Endodermal cell (in vitro differentiated cells): ENCODE measurements around the gene CUL9. TPM values are rescaled to one million over a fixed set of nuclear protein-coding genes. Genes with fewer than 3 reads are reported as not detected.

Source experiments
- DNase-seq: peaks from one replicate; pipeline ENCODE4 v3.0.0-alpha.2; 2017
- H3K27ac ChIP-seq: 2 replicates; pipeline ENCODE4 v1.5.1; 2013; ENCODE audit warnings: mild to moderate bottlenecking, low read depth, low read length, moderate library complexity
- H3K27me3 ChIP-seq: 2 replicates; pipeline ENCODE4 v1.6.1; 2013; ENCODE audit warnings: mild to moderate bottlenecking, low read length, moderate library complexity; ENCODE audit not compliant: insufficient read depth, control insufficient read depth, poor library complexity, severe bottlenecking
- H3K36me3 ChIP-seq: 2 replicates; pipeline ENCODE4 v1.7.0; 2013; ENCODE audit warnings: mild to moderate bottlenecking, low read length, moderate library complexity; ENCODE audit not compliant: control insufficient read depth, insufficient read depth
- H3K4me1 ChIP-seq: one replicate; pipeline ENCODE4 v1.7.0; 2013; ENCODE audit warnings: low read length; ENCODE audit not compliant: control insufficient read depth, insufficient read depth
- H3K4me3 ChIP-seq: 2 replicates; pipeline ENCODE4 v1.5.1; 2013; ENCODE audit warnings: mild to moderate bottlenecking, low read length, moderate library complexity
- H3K9ac ChIP-seq: 2 replicates; pipeline ENCODE4 v1.6.1; 2013; ENCODE audit warnings: mild to moderate bottlenecking, low read length, moderate library complexity; ENCODE audit not compliant: poor library complexity, severe bottlenecking; ENCODE audit errors: extremely low read depth
- H3K9me3 ChIP-seq: 2 replicates; pipeline ENCODE4 v1.6.1; 2013; ENCODE audit warnings: mild to moderate bottlenecking, low read length, moderate library complexity; ENCODE audit not compliant: control insufficient read depth
- H3K27ac Mint-ChIP-seq: 2 replicates; pipeline ENCODE4 v1.8.0; 2020; ENCODE audit warnings: mixed read lengths
- H3K27me3 Mint-ChIP-seq: 2 replicates; pipeline ENCODE4 v1.8.0; 2021; ENCODE audit warnings: mild to moderate bottlenecking, mixed read lengths; ENCODE audit not compliant: insufficient read depth
- H3K36me3 Mint-ChIP-seq: 2 replicates; pipeline ENCODE4 v1.8.0; 2020; ENCODE audit warnings: low read depth, mixed read lengths
- H3K4me1 Mint-ChIP-seq: 2 replicates; pipeline ENCODE4 v1.8.0; 2020; ENCODE audit warnings: mixed read lengths
- H3K4me3 Mint-ChIP-seq: 2 replicates; pipeline ENCODE4 v1.8.0; 2020; ENCODE audit warnings: mild to moderate bottlenecking, moderate library complexity, mixed read lengths
- H3K9me3 Mint-ChIP-seq: 2 replicates; pipeline ENCODE4 v1.8.0; 2020; ENCODE audit warnings: mild to moderate bottlenecking, mixed read lengths
- CTCF ChIP-seq: fragments of 200-600 bp; sonication (generic); conservative IDR thresholded peaks from 2 replicates; pipeline ENCODE4 v1.5.0; 2021; ENCODE audit warnings: antibody characterized with exemption, mild to moderate bottlenecking
- WGBS, 2 experiments: methylation state at CpG; one replicate each; pipeline versions ENCODE4 v1.1.5 to v1.1.7; 2013; ENCODE audit warnings: missing lambda C conversion rate in 2 of 2, mixed read lengths in 1 of 2; ENCODE audit not compliant: insufficient coverage in 1 of 2, insufficient read length in 1 of 2; 5-methylcytosine and 5-hydroxymethylcytosine counted together
- total RNA-seq, 2 donors: library from RNA; stranded (reverse); fragmentation: NEBNext Ultra II Directional in 1 of 2; extraction: Animal tissue kit (Norgen Biotek cat#: 25700) in 1 of 2; gene quantifications; 2 replicates in 1 of 2; 3 replicates in 1 of 2; pipeline ENCODE4 v1.2.1, GENCODE V29; 2021

Gene CUL9
- total RNA-seq, 2 donors from 2014 or later: 30.3 to 34.1 TPM

GRCh38 chr6:43144879-43145278 is 37.1 kb upstream of the CUL9 start:
- H3K27me3 Mint-ChIP-seq: no peaks in the 10 kb centered on the region
- 87 to 96% methylated on average over 4 to 6 of the region's 6 CpGs for WGBS, 2 experiments
- DNase-seq: no peak

GRCh38 chr6:43146261-43146660 is 35.7 kb upstream of the CUL9 start:
- H3K27me3 Mint-ChIP-seq: no peaks in the 10 kb centered on the region

More at GRCh38 chr6:43144879-43145278, 37.1 kb upstream of the CUL9 start:
- Histone ChIP-seq H3K9me3 (no peaks in the 10 kb centered on the region), H3K4me3 (no peak overlapping the region), H3K27ac (no peak overlapping the region), H3K4me1 (no peaks in the 10 kb centered on the region), H3K27me3 (no peaks in the 10 kb centered on the region), H3K9ac (no peak overlapping the region), H3K36me3 (peaks cover 58% of the 10 kb centered on the region)
- Mint-ChIP-seq H3K36me3 (peaks cover 33% of the 10 kb centered on the region), H3K4me3 (no peak overlapping the region), H3K9me3 (no peaks in the 10 kb centered on the region), H3K27ac (no peak overlapping the region), H3K4me1 (peaks cover 6% of the 10 kb centered on the region)
- TF ChIP-seq CTCF: no peak

GRCh38 chr6:43146709-43147688 is 35.0 kb upstream of the CUL9 start:
- H3K9ac ChIP-seq: no peak overlapping the region
- H3K36me3 ChIP-seq: peaks cover 54% of the 10 kb centered on the region
- no peaks in the 10 kb centered on the region for H3K4me1 ChIP-seq
- no peak for DNase-seq
- H3K4me1 Mint-ChIP-seq: peaks cover 6% of the 10 kb centered on the region
- peaks cover 40% of the 10 kb centered on the region for H3K36me3 Mint-ChIP-seq
- H3K27me3 Mint-ChIP-seq: no peaks in the 10 kb centered on the region
- no peaks in the 10 kb centered on the region for H3K27me3 ChIP-seq
- WGBS, 2 experiments: 91 to 93% methylated on average over 7 to 8 of the region's 8 CpGs
- peak overlapping the region; percentile 35 for H3K27ac Mint-ChIP-seq
- H3K9me3 Mint-ChIP-seq: no peaks in the 10 kb centered on the region
- no peak overlapping the region for H3K4me3 ChIP-seq
- H3K27ac ChIP-seq: no peak overlapping the region
- no peak overlapping the region for H3K4me3 Mint-ChIP-seq
- no peaks in the 10 kb centered on the region for H3K9me3 ChIP-seq
- no peak for TF ChIP-seq CTCF

More at GRCh38 chr6:43146261-43146660, 35.7 kb upstream of the CUL9 start:
- no peaks in the 10 kb centered on the region for H3K9me3 ChIP-seq
- Mint-ChIP-seq H3K36me3 (peaks cover 40% of the 10 kb centered on the region), H3K4me3 (no peak overlapping the region), H3K4me1 (peaks cover 6% of the 10 kb centered on the region), H3K27ac (no peak overlapping the region), H3K9me3 (no peaks in the 10 kb centered on the region)
- WGBS, 2 experiments: 90 to 100% methylated on average over 1 to 3 of the region's 3 CpGs
- peaks cover 59% of the 10 kb centered on the region for H3K36me3 ChIP-seq
- H3K27ac ChIP-seq: no peak overlapping the region
- no peaks in the 10 kb centered on the region for H3K4me1 ChIP-seq
- no peak overlapping the region for H3K4me3 ChIP-seq
- H3K9ac ChIP-seq: no peak overlapping the region
- no peak for TF ChIP-seq CTCF
- no peaks in the 10 kb centered on the region for H3K27me3 ChIP-seq
- no peak for DNase-seq
